Trophoblast cell (in vitro differentiated cells and primary cell): ENCODE measurements around the gene KDM4C.
"Not testable (repeated sequence)": the region's sequence is repeated elsewhere in the genome, so short reads cannot be mapped to it uniquely, and the experiment has no call there.

Experiments
- DNase-seq, 2 donors: peaks; one replicate each; pipeline ENCODE4 v3.0.0-alpha.2; 2016
- H2AFZ ChIP-seq: 2 replicates; pipeline ENCODE4 v1.6.1; 2013; ENCODE audit warnings: low read length, moderate library complexity, mild to moderate bottlenecking; ENCODE audit not compliant: insufficient read depth, poor library complexity
- H2AK5ac ChIP-seq: 2 replicates; pipeline ENCODE4 v1.6.1; 2013; ENCODE audit warnings: mild to moderate bottlenecking, low read length
- H2BK120ac ChIP-seq: 2 replicates; pipeline ENCODE4 v1.6.1; 2013; ENCODE audit warnings: low read length, mild to moderate bottlenecking, moderate library complexity; ENCODE audit not compliant: insufficient read depth, poor library complexity
- H2BK12ac ChIP-seq: 2 replicates; pipeline ENCODE4 v1.6.1; 2013; ENCODE audit warnings: mild to moderate bottlenecking, low read length, moderate library complexity
- H2BK5ac ChIP-seq: 2 replicates; pipeline ENCODE4 v1.6.1; 2013; ENCODE audit warnings: low read length, low read depth, moderate library complexity, mild to moderate bottlenecking; ENCODE audit not compliant: poor library complexity
- H3K14ac ChIP-seq: 2 replicates; pipeline ENCODE4 v1.6.1; 2013; ENCODE audit warnings: mild to moderate bottlenecking, low read length
- H3K18ac ChIP-seq: 2 replicates; pipeline ENCODE4 v1.6.1; 2013; ENCODE audit warnings: mild to moderate bottlenecking, low read length
- H3K23ac ChIP-seq: 2 replicates; pipeline ENCODE4 v1.6.1; 2013; ENCODE audit warnings: low read length
- H3K27ac ChIP-seq: 2 replicates; pipeline ENCODE4 v1.5.1; 2013; ENCODE audit warnings: low read depth, mild to moderate bottlenecking, inconsistent platforms, low read length, moderate library complexity
- H3K27me3 ChIP-seq: 2 replicates; pipeline ENCODE4 v1.6.1; 2013; ENCODE audit warnings: inconsistent platforms, mild to moderate bottlenecking, low read length, moderate library complexity; ENCODE audit not compliant: insufficient read depth
- H3K36me3 ChIP-seq, 2 experiments: 1 replicate in 1 of 2; 2 replicates in 1 of 2; pipeline ENCODE4 v1.6.1; 2013; ENCODE audit warnings: low read length in 2 of 2, mild to moderate bottlenecking in 2 of 2, moderate library complexity in 1 of 2; ENCODE audit not compliant: insufficient read depth in 2 of 2, control insufficient read depth in 1 of 2
- H3K4ac ChIP-seq: 2 replicates; pipeline ENCODE4 v1.6.1; 2013; ENCODE audit warnings: low read depth, mild to moderate bottlenecking, low read length, moderate library complexity
- H3K4me1 ChIP-seq, 2 experiments: 1 replicate in 1 of 2; 2 replicates in 1 of 2; pipeline ENCODE4 v1.6.1; 2013; ENCODE audit warnings: low read length in 2 of 2, mild to moderate bottlenecking in 2 of 2, moderate library complexity in 1 of 2; ENCODE audit not compliant: insufficient read depth in 2 of 2, control insufficient read depth in 1 of 2
- H3K4me2 ChIP-seq: 2 replicates; pipeline ENCODE4 v1.6.1; 2013; ENCODE audit warnings: inconsistent platforms, mild to moderate bottlenecking, low read length, moderate library complexity
- H3K4me3 ChIP-seq: 2 replicates; pipeline ENCODE4 v1.5.1; 2013; ENCODE audit warnings: mild to moderate bottlenecking, low read depth, low read length, inconsistent platforms
- H3K79me1 ChIP-seq: one replicate; pipeline ENCODE4 v1.6.1; 2013; ENCODE audit warnings: low read length
- H3K79me2 ChIP-seq: 2 replicates; pipeline ENCODE4 v1.6.1; 2013; ENCODE audit warnings: low read length, mild to moderate bottlenecking; ENCODE audit not compliant: control insufficient read depth, insufficient read depth, poor library complexity
- H3K9ac ChIP-seq: 2 replicates; pipeline ENCODE4 v1.6.1; 2013; ENCODE audit warnings: mild to moderate bottlenecking, low read length
- H3K9me3 ChIP-seq: 2 replicates; pipeline ENCODE4 v1.6.1; 2013; ENCODE audit warnings: low read depth, mild to moderate bottlenecking, control low read depth, inconsistent platforms, low read length; ENCODE audit not compliant: insufficient read depth
- H4K12ac ChIP-seq: 2 replicates; pipeline ENCODE4 v1.6.1; 2013; ENCODE audit warnings: low read depth, mild to moderate bottlenecking, low read length, moderate library complexity
- H4K8ac ChIP-seq: 2 replicates; pipeline ENCODE4 v1.6.1; 2013; ENCODE audit warnings: low read depth, mild to moderate bottlenecking, low read length, moderate library complexity
- H4K91ac ChIP-seq: one replicate; pipeline ENCODE4 v1.6.1; 2013; ENCODE audit warnings: low read depth, mild to moderate bottlenecking, low read length, moderate library complexity
- WGBS: extraction: QIAGEN DNeasy Blood & Tissue Kit; methylation state at CpG from one replicate; pipeline ENCODE4 v1.1.7; 2013; ENCODE audit warnings: missing lambda C conversion rate; ENCODE audit not compliant: insufficient read length, insufficient coverage; ENCODE audit errors: extremely low coverage; 5-methylcytosine and 5-hydroxymethylcytosine counted together

The KDM4C gene

DNA sequence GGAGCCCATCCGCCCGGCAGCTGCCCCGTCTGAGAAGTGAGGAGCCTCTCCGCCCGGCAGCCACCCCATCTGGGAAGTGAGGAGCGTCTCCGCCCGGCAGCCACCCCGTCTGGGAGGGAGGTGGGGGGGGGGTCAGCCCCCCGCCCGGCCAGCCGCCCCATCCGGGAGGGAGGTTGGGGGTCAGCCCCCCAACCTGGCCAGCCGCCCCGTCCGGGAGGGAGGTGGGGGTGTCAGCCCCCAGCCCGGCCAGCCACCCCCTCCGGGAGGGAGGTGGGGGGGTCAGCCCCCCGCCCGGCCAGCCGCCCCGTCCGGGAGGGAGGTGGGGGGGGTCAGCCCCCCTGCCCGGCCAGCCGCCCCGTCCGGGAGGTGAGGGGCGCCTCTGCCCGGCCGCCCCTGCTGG, 49.9 kb downstream of the KDM4C start:
- H4K8ac ChIP-seq, H3K27ac ChIP-seq, H2BK120ac ChIP-seq, H3K14ac ChIP-seq, H3K4ac ChIP-seq, H3K18ac ChIP-seq, H4K91ac ChIP-seq, H3K79me1 ChIP-seq, H3K27me3 ChIP-seq, H3K4me2 ChIP-seq, H3K9ac ChIP-seq, DNase-seq, H3K9me3 ChIP-seq, H3K4me3 ChIP-seq, H2BK5ac ChIP-seq, H2AK5ac ChIP-seq, H2AFZ ChIP-seq, H3K4me1 ChIP-seq, H3K79me2 ChIP-seq, H4K12ac ChIP-seq, H2BK12ac ChIP-seq, H3K23ac ChIP-seq, H3K36me3 ChIP-seq: not testable (repeated sequence)
- no CpG with 5 or more reads among the region's 30 CpGs for WGBS

DNA sequence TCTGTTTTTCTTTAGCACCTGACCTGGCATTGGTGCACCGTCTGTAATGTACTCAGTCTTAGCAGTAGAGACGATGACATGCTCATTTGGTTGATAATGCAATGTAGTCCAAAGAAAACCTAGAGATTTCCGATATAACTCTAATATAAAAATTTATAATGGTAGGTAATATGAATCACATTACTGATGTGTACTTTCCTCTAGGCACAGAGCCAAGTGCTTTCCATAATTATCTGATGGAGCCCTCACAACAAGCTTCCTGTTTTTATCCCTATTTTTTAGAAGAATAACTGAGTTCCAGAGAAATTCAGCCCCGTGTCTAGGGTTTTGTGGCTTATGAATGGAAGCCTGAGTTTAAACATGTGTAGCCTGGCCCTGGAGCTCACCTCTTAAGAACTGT, 53.7 kb downstream of the KDM4C start:
- no peak overlapping the region for H2BK120ac ChIP-seq
- no peak overlapping the region for H2AFZ ChIP-seq
- no peak overlapping the region for H3K4ac ChIP-seq
- H3K27ac ChIP-seq: no peak overlapping the region
- H3K79me1 ChIP-seq: no peaks in the 10 kb centered on the region
- no peak overlapping the region for H3K18ac ChIP-seq
- no peak overlapping the region for H4K8ac ChIP-seq
- H4K91ac ChIP-seq: no peak overlapping the region
- no peaks in the 10 kb centered on the region for H3K9me3 ChIP-seq
- H3K14ac ChIP-seq: no peak overlapping the region
- no peak overlapping the region for H2BK5ac ChIP-seq
- no peak overlapping the region for H3K9ac ChIP-seq
- H2AK5ac ChIP-seq: no peak overlapping the region
- no CpG with 5 or more reads among the region's 4 CpGs for WGBS
- H3K4me3 ChIP-seq: no peak overlapping the region
- H3K79me2 ChIP-seq: no peaks in the 10 kb centered on the region
- no peak overlapping the region for H2BK12ac ChIP-seq
- no peaks in the 10 kb centered on the region for H3K4me1 ChIP-seq
- H3K23ac ChIP-seq: no peak overlapping the region
- no peaks in the 10 kb centered on the region for H3K27me3 ChIP-seq
- no peak overlapping the region for H4K12ac ChIP-seq
- DNase-seq: no peak
- H3K4me2 ChIP-seq: no peak overlapping the region
- H3K36me3 ChIP-seq: no peaks in the 10 kb centered on the region

DNA sequence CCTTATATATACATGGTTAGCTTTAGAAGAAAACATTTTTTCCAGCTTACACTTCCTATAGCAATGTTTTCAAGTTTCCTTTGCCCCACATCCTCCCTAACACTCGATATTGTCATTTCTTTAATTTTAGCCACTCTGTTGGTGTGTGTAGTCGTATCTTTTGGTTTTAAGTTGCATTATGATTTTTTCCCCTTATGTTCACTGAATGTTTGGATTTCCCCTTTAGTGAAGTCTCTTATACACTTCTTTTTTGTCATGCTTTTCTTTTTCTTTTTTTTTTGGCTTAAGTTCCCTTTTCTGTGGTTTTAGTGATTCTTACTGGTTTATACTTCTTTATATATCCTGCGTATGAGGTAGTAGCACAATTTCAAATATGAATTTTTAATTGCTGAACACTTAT, 58.8 kb downstream of the KDM4C start:
- Histone ChIP-seq H3K79me1 (no peaks in the 10 kb centered on the region), H3K9ac (no peak overlapping the region), H3K36me3 (no peaks in the 10 kb centered on the region), H3K4me2 (no peak overlapping the region), H3K4ac (no peak overlapping the region), H4K91ac (no peak overlapping the region), H4K8ac (no peak overlapping the region), H3K18ac (no peak overlapping the region), H4K12ac (no peak overlapping the region), H3K9me3 (no peaks in the 10 kb centered on the region), H3K27ac (no peak overlapping the region), H2BK12ac (no peak overlapping the region), H2AFZ (no peak overlapping the region), H3K27me3 (no peaks in the 10 kb centered on the region), H3K4me1 (no peaks in the 10 kb centered on the region), H2BK120ac (no peak overlapping the region), H3K4me3 (no peak overlapping the region), H3K14ac (no peak overlapping the region), H3K23ac (no peak overlapping the region), H2BK5ac (no peak overlapping the region), H3K79me2 (no peaks in the 10 kb centered on the region), H2AK5ac (no peak overlapping the region)
- no peak for DNase-seq
- WGBS: no CpG with 5 or more reads among the region's 3 CpGs

DNA sequence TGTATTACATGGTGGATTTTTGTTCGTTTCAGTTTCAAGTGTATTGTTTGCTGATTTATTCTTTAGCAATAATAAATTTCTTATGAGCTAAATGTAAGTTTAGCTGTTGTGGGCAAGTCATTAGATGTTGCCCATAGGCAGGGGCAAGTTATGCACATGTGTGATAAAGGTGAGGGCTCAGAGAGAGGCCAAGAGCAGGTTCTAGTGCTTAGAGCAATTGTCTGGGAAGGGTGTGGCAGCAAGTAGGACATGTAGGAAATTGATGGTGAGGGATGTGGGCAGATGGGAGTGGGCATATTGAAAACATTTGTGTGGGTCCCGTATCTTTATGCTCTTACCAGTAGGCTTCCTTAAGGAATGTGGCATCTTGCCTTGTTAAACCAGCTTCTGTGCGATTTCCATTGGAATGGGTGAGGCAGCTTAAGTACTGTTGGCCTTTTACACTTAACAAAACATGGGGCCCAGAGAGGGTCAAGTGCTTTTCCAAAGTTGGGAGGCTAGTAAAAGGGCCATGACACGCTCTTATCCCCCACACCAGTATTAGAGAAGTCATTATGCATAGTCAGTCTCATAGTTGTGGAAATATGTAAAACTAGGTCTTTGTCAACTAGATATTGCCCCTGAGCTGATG, 60.6 kb downstream of the KDM4C start:
- H3K23ac ChIP-seq: no peak overlapping the region
- no peak overlapping the region for H3K14ac ChIP-seq
- H3K4ac ChIP-seq: no peak overlapping the region
- no peak overlapping the region for H2AK5ac ChIP-seq
- no peak overlapping the region for H2AFZ ChIP-seq
- H2BK12ac ChIP-seq: no peak overlapping the region
- H2BK5ac ChIP-seq: no peak overlapping the region
- no peaks in the 10 kb centered on the region for H3K9me3 ChIP-seq
- WGBS: no CpG with 5 or more reads among the region's 4 CpGs
- H4K91ac ChIP-seq: no peak overlapping the region
- no peak overlapping the region for H4K12ac ChIP-seq
- peak in 1 of 2 donors; percentile 29 for DNase-seq
- no peak overlapping the region for H3K27ac ChIP-seq
- no peaks in the 10 kb centered on the region for H3K79me2 ChIP-seq
- H3K9ac ChIP-seq: no peak overlapping the region
- no peaks in the 10 kb centered on the region for H3K79me1 ChIP-seq
- no peaks in the 10 kb centered on the region for H3K27me3 ChIP-seq
- no peak overlapping the region for H3K4me2 ChIP-seq
- no peak overlapping the region for H4K8ac ChIP-seq
- no peaks in the 10 kb centered on the region for H3K4me1 ChIP-seq
- H3K36me3 ChIP-seq: no peaks in the 10 kb centered on the region
- no peak overlapping the region for H3K4me3 ChIP-seq
- H2BK120ac ChIP-seq: no peak overlapping the region
- H3K18ac ChIP-seq: no peak overlapping the region
